Umbilical cord (tissue), 2 donors: ENCODE measurements around the gene SSU72. TPM values are rescaled to one million over a fixed set of nuclear protein-coding genes. Genes with fewer than 3 reads are reported as not detected.
"Not testable (repeated sequence)": the region's sequence is repeated elsewhere in the genome, so short reads cannot be mapped to it uniquely, and the experiment has no call there.

ENCODE experiments used
- DNase-seq: peaks from one replicate; pipeline ENCODE4 v3.0.0-alpha.2; 2015; ENCODE audit warnings: low spot score
- total RNA-seq: library from RNA; depleted of rRNA; stranded (reverse); fragments of >200 nt; gene quantifications from one replicate; pipeline ENCODE4 v1.2.3, GENCODE V29; 2014; ENCODE audit warnings: low replicate concordance; ENCODE audit not compliant: insufficient read depth

SSU72 gene
- total RNA-seq, 1 donor from 2014 or later, result 44.3 TPM

- DNase-seq, result no peak
These were observed 22.0 kb upstream of the SSU72 start for GRCh38 chr1:1596493-1597274.

GRCh38 chr1:1595341-1595740 lies 20.7 kb upstream of the SSU72 start:
- DNase-seq, result not testable (repeated sequence)

GRCh38 chr1:1594602-1595260 lies 20.1 kb upstream of the SSU72 start:
- no peak for DNase-seq

GRCh38 chr1:1593834-1594601 lies 19.4 kb upstream of the SSU72 start:
- no peak for DNase-seq

GRCh38 chr1:1591452-1591851 lies 16.8 kb upstream of the SSU72 start:
- DNase-seq, result no peak

- DNase-seq, result no peak
These were observed 8.8 kb upstream of the SSU72 start for GRCh38 chr1:1583347-1584010.

GRCh38 chr1:1582585-1583346 lies 8.1 kb upstream of the SSU72 start:
- no peak for DNase-seq

- no peak for DNase-seq
These were observed 3.8 kb upstream of the SSU72 start for GRCh38 chr1:1578371-1578940.

- DNase-seq, result no peak
These were observed 2.8 kb upstream of the SSU72 start for GRCh38 chr1:1577367-1578011.

- peak; percentile 63 for DNase-seq
These were observed 581 bp downstream of the SSU72 start for GRCh38 chr1:1573843-1574720.

- DNase-seq, result no peak
These were observed 5.3 kb downstream of the SSU72 start for GRCh38 chr1:1569341-1569740.

GRCh38 chr1:1567891-1568291 lies 6.8 kb downstream of the SSU72 start:
- no peak for DNase-seq

- no peak for DNase-seq
These were observed 7.3 kb downstream of the SSU72 start for GRCh38 chr1:1567152-1567875.

- DNase-seq, result no peak
These were observed 9.3 kb downstream of the SSU72 start for GRCh38 chr1:1565340-1565739.

- no peak for DNase-seq
These were observed 10.4 kb downstream of the SSU72 start for GRCh38 chr1:1564268-1564667.

GRCh38 chr1:1563688-1564087 lies 11.0 kb downstream of the SSU72 start:
- DNase-seq, result no peak

- DNase-seq, result no peak
These were observed 12.0 kb downstream of the SSU72 start for GRCh38 chr1:1562556-1563195.
